NB4 (cell line): Measurements from ENCODE around the gene NR2E3.

Source experiments
- POLR2A ChIP-seq: IDR thresholded peaks from 2 replicates; pipeline ENCODE4 v1.6.1; 2011; ENCODE audit warnings: mild to moderate bottlenecking; ENCODE audit not compliant: insufficient read length; ENCODE audit errors: extremely low read depth
- TF ChIP-seq, protein P1 (sequence below): IDR thresholded peaks from one replicate; pipeline ENCODE4 v1.5.1; 2012; ENCODE audit warnings: low read depth, low read length

DNA sequence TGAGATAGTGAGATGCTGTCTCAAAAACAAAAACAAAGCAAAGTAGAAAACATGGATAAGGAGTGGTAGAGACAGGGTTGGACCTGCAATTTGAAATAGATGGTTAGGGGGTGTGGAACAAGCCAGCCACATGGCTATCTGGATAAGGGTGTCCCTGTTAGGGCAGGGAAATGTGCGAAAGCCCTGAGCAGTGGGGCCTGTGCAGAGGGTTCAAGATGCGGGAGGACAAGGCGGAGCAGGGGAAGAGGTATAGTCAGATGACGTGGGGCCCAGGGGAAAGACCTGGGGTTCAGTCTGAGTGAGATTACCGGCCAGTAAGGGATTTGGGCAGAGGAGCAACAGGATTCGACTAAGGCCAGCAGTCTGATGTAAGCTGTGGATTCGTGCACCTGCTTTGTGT, 18.4 kb upstream of the NR2E3 start:
- TF ChIP-seq, protein P1, sequence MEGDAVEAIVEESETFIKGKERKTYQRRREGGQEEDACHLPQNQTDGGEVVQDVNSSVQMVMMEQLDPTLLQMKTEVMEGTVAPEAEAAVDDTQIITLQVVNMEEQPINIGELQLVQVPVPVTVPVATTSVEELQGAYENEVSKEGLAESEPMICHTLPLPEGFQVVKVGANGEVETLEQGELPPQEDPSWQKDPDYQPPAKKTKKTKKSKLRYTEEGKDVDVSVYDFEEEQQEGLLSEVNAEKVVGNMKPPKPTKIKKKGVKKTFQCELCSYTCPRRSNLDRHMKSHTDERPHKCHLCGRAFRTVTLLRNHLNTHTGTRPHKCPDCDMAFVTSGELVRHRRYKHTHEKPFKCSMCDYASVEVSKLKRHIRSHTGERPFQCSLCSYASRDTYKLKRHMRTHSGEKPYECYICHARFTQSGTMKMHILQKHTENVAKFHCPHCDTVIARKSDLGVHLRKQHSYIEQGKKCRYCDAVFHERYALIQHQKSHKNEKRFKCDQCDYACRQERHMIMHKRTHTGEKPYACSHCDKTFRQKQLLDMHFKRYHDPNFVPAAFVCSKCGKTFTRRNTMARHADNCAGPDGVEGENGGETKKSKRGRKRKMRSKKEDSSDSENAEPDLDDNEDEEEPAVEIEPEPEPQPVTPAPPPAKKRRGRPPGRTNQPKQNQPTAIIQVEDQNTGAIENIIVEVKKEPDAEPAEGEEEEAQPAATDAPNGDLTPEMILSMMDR, result no peak
- no peak for TF ChIP-seq POLR2A
